Transverse colon (tissue), 4 donors: ENCODE results near the gene MYZAP.

Experiments
- CTCF ChIP-seq, 5 experiments: fragments of 200-600 bp in 3 of 5; fragments of 450-650 bp in 2 of 5; sonication (generic) in 3 of 5; IDR thresholded peaks; 1 replicate in 2 of 5; 2 replicates in 3 of 5; pipeline ENCODE4 v1.5.1; 2016 to 2017; ENCODE audit warnings: antibody characterized with exemption in 5 of 5, inconsistent platforms in 3 of 5, mild to moderate bottlenecking in 2 of 5, moderate library complexity in 1 of 5
- EP300 ChIP-seq: sonication (generic); formaldehyde crosslinking; IDR thresholded peaks from one replicate; pipeline ENCODE4 v1.6.1; 2017; ENCODE audit warnings: antibody characterized with exemption, low read depth
- POLR2A ChIP-seq: fragments of 450-650 bp; IDR thresholded peaks from one replicate; pipeline ENCODE4 v1.6.1; 2016; ENCODE audit warnings: antibody characterized with exemption, mild to moderate bottlenecking, moderate library complexity
- POLR2AphosphoS5 ChIP-seq, 3 donors: sonication (generic); formaldehyde crosslinking; IDR thresholded peaks; one replicate each; pipeline ENCODE4 v1.6.1; 2016; ENCODE audit warnings: antibody characterized with exemption in 3 of 3

- TF ChIP-seq POLR2AphosphoS5 (IDR thresholded peaks at IDR 0.05): no peak
- TF ChIP-seq CTCF (IDR thresholded peaks at IDR 0.05): peak; percentile 69 to 95 (median 85)
- TF ChIP-seq POLR2A: no peak
- TF ChIP-seq EP300: no peak
Measured at GRCh38 chr15:57732526-57733331, 141.0 kb downstream of the MYZAP start.
